Osteocyte (in vitro differentiated cells): ENCODE measurements around the gene CKAP4. TPM values are rescaled to one million over a fixed set of nuclear protein-coding genes. Genes with fewer than 3 reads are reported as not detected.

Experiments
- DNase-seq: peaks from one replicate; pipeline ENCODE4 v3.0.0; 2021; ENCODE audit warnings: mixed read lengths; ENCODE audit not compliant: unreplicated experiment; ENCODE audit errors: extremely low spot score
- H3K27ac Mint-ChIP-seq: one replicate; pipeline ENCODE4 v1.8.0; 2021; ENCODE audit warnings: mild to moderate bottlenecking, mixed read lengths; ENCODE audit not compliant: unreplicated experiment
- H3K27me3 Mint-ChIP-seq: one replicate; pipeline ENCODE4 v1.8.0; 2021; ENCODE audit warnings: mixed read lengths; ENCODE audit not compliant: unreplicated experiment
- H3K36me3 Mint-ChIP-seq: one replicate; pipeline ENCODE4 v1.8.0; 2021; ENCODE audit warnings: mixed read lengths; ENCODE audit not compliant: unreplicated experiment
- H3K4me1 Mint-ChIP-seq: one replicate; pipeline ENCODE4 v1.8.0; 2021; ENCODE audit warnings: mixed read lengths; ENCODE audit not compliant: unreplicated experiment
- H3K4me3 Mint-ChIP-seq: one replicate; pipeline ENCODE4 v1.8.0; 2021; ENCODE audit warnings: mild to moderate bottlenecking, moderate library complexity, mixed read lengths; ENCODE audit not compliant: unreplicated experiment
- H3K9me3 Mint-ChIP-seq: one replicate; pipeline ENCODE4 v1.8.0; 2021; ENCODE audit warnings: mixed read lengths; ENCODE audit not compliant: unreplicated experiment
- CTCF ChIP-seq: fragments of 200-600 bp; sonication (generic); IDR thresholded peaks from 2 replicates; pipeline ENCODE4 v1.5.0; 2021; ENCODE audit warnings: antibody characterized with exemption, mild to moderate bottlenecking, moderate library complexity
- total RNA-seq: library from RNA; stranded (reverse); gene quantifications from 2 replicates; pipeline ENCODE4 v1.2.1, GENCODE V29; 2021

The CKAP4 gene
- total RNA-seq, 1 donor from 2014 or later = 182 TPM

GRCh38 chr12:106239951-106240335, 7.9 kb downstream of the CKAP4 start:
- H3K36me3 Mint-ChIP-seq = peaks cover 39% of the 10 kb centered on the region
- no peak for TF ChIP-seq CTCF
- no peaks in the 10 kb centered on the region for H3K27me3 Mint-ChIP-seq
- H3K27ac Mint-ChIP-seq = no peak overlapping the region
- peaks cover 20% of the 10 kb centered on the region for H3K4me1 Mint-ChIP-seq
- H3K4me3 Mint-ChIP-seq = no peak overlapping the region
- DNase-seq = peak; percentile 75
- H3K9me3 Mint-ChIP-seq = no peaks in the 10 kb centered on the region

DNA sequence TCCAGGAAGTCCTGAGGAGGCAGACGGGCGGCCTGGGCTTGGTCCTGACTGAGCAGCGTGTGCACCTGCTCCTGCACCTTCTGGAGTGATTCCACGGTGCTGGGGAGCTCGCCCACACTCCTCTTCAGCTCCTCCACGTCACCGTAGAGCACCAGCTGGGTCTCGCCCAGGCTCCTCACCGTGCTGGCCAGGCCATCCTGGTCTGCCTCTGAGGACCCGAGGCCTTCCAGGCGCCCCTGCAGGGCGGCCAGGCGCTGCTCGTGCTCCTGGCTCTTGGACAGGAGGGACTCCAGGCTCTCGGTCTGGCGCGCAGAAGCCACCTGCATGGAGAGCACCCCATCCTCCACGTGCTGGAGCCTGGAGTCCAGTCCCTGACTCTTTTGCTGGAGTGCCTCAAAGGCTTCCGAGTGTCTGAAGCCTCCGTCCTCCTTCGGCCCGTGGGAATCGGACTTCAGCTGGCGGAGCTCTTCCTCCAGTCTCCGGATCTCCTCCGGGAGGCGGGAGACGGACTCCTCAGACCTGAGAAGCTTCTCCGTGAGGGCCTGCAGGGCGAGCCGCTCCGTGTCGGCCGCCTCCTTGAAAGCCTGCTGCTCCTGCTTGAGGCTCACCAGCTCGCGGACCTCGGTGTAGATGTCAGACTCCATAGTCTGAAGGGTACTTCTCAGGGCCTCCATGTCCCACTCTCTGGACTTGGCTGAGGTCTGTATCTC, 8.4 kb downstream of the CKAP4 start:
- Mint-ChIP-seq H3K4me1 (peaks cover 15% of the 10 kb centered on the region), H3K36me3 (peaks cover 43% of the 10 kb centered on the region)
- peak; percentile 76 for DNase-seq

GRCh38 chr12:106238146-106238545, 9.7 kb downstream of the CKAP4 start:
- no peak for TF ChIP-seq CTCF
- H3K9me3 Mint-ChIP-seq = no peaks in the 10 kb centered on the region
- H3K4me1 Mint-ChIP-seq = peaks cover 9% of the 10 kb centered on the region
- H3K4me3 Mint-ChIP-seq = no peak overlapping the region
- peak; percentile 64 for DNase-seq
- peaks cover 44% of the 10 kb centered on the region for H3K36me3 Mint-ChIP-seq
- H3K27ac Mint-ChIP-seq = no peak overlapping the region
- H3K27me3 Mint-ChIP-seq = no peaks in the 10 kb centered on the region

More for the DNA sequence above, 8.4 kb downstream of the CKAP4 start:
- Mint-ChIP-seq H3K4me3 (no peak overlapping the region), H3K27ac (no peak overlapping the region), H3K27me3 (no peaks in the 10 kb centered on the region), H3K9me3 (no peaks in the 10 kb centered on the region)
- no peak for TF ChIP-seq CTCF

DNA sequence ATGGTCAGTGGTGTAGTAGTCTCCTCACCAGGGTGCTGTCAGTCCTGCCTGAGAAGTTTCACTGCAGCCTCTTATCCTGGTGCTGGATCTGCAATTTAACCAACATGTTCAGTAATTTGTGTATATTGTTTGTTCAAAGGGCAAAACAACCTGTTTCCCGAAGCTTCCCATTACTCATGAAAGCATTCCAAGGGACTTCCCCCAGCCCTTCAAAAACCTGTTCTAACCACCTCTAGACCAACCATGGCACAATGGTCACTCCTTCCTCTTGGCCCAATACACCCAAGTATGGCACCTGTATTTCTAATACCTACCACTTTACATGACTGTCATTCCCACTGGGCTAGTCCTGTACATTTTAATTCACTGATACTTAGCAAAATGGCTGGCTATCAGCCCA, 12.1 kb downstream of the CKAP4 start:
- Mint-ChIP-seq H3K4me1 (peaks cover 5% of the 10 kb centered on the region), H3K27ac (no peak overlapping the region), H3K36me3 (peaks cover 41% of the 10 kb centered on the region), H3K27me3 (no peaks in the 10 kb centered on the region), H3K4me3 (no peak overlapping the region), H3K9me3 (no peaks in the 10 kb centered on the region)
- TF ChIP-seq CTCF = no peak
- no peak for DNase-seq

DNA sequence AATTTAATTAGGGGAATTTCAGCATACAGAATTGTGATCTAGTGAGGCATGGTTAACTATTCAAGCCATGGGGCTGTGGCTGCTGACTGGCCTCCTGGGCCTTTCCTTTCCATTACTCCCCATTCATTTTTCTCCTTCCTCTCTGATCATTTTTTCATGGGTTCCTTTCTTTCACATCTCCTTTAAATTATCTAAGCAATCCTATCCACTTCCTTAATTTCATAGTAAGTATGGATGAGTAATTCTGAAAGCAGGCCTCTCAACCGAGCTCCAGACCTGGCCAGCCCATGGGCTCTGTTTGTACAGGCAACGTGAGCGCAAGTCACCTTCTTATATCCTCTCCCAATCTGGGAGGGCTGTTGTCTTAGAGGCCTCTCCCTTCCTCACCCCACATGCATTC, 13.4 kb downstream of the CKAP4 start:
- H3K4me1 Mint-ChIP-seq = peaks cover 5% of the 10 kb centered on the region
- H3K9me3 Mint-ChIP-seq = no peaks in the 10 kb centered on the region
- no peak for DNase-seq
- H3K4me3 Mint-ChIP-seq = no peak overlapping the region
- no peak overlapping the region for H3K27ac Mint-ChIP-seq
- H3K27me3 Mint-ChIP-seq = no peaks in the 10 kb centered on the region
- no peak for TF ChIP-seq CTCF
- peaks cover 29% of the 10 kb centered on the region for H3K36me3 Mint-ChIP-seq
